HPDE6-E6E7 (cell line): ENCODE results near the gene NARS2.
A peak's percentile ranks its signal among the peaks of the same experiment; 100 is the strongest.
"Not testable (repeated sequence)": the region's sequence is repeated elsewhere in the genome, so short reads cannot be mapped to it uniquely, and the experiment has no call there.

Experiments used
- DNase-seq: peaks from one replicate; pipeline ENCODE4 v3.0.0; 2011; ENCODE audit warnings: missing footprints; ENCODE audit errors: extremely low spot score

The NARS2 gene, protein sequence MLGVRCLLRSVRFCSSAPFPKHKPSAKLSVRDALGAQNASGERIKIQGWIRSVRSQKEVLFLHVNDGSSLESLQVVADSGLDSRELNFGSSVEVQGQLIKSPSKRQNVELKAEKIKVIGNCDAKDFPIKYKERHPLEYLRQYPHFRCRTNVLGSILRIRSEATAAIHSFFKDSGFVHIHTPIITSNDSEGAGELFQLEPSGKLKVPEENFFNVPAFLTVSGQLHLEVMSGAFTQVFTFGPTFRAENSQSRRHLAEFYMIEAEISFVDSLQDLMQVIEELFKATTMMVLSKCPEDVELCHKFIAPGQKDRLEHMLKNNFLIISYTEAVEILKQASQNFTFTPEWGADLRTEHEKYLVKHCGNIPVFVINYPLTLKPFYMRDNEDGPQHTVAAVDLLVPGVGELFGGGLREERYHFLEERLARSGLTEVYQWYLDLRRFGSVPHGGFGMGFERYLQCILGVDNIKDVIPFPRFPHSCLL

DNA sequence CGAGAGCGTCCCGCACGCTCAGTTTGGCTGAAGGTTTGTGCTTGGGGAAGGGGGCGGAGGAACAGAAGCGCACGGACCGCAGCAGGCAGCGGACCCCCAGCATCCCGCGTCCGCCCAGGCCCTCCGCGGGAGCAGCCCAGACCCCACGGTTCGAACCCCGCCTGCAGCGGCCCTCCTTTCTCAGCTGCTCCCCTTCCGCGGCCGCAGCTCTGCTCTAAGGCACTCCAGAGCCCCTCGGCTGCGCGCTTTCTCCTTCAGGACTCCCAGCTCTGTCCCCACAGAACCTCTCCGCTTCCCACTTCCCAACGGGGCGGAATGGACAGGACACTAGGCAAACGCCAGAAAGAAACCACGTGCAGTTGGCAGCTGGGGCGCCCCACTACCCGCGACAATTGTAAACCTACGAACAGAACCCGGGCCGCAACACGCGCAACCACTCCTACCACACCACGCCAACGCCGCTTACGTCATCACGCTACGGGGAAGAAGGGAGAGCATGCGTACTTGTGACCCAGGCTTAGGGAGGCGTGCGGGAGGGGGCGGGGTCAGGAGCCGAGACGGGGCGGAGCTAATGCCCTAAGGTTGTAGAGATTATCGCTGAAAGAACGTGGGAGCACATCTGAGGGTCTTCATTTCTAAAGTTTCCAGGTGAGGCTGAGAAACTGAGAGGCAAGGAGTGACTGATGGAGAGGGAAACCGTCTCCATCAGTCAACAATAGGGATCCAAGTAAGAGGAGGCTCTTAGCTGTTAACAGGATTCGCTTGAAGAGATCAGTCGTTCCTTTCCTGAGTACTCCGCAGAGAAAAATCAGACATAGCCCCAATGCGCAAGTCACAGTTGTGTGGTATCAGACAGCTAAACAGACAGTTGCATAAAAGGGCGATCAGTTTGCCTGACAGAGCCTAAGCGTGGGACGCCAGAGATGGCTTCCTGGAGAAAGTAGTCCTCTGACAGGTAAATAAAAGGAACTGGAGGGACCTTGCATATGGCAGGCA is at the start of gene NARS2:
Gene NARS2, minus strand, starts transcription at position 479 of the 996 bp plus-strand sequence. Its CDS starts 376 bp downstream, at position 103.
- DNase-seq = peak; percentile 98

DNA sequence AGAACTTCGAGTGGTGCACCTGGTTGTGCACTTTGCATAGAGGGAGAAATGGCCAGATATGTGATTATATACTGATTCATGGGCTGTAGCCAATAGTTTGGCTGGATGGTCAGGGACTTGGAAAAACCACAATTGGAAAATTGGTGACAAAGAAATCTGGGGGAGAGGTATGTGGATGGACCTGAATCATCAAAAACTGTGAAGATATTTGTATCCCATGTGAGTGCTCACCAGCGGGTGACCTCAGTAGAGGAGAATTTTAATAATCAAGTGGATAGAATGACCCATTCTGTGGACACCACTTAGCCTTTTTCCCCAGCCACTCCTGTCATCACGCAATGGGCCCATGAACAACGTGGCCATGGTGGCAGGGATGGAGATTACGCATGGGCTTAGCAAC is 48.0 kb upstream of the NARS2 start:
- no peak for DNase-seq

DNA sequence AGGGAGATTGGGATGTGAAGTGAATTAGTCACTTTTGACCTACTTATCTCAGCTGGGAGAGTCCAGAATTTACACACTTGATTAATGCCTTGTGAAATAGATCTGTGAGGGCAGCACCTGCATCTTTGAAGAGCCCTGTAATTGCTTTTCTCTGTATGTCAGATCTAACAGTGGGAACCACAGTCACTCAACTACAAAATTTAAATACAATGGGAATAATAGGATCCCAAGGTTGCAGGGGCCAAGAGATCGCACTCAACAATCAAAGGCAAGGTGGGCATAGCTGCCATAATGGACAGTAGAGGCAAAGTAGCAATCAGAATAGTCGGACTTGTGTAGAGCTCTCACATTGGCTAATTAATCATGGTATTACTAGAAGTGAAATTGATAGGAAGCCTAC is 45.5 kb upstream of the NARS2 start:
- DNase-seq = no peak

DNA sequence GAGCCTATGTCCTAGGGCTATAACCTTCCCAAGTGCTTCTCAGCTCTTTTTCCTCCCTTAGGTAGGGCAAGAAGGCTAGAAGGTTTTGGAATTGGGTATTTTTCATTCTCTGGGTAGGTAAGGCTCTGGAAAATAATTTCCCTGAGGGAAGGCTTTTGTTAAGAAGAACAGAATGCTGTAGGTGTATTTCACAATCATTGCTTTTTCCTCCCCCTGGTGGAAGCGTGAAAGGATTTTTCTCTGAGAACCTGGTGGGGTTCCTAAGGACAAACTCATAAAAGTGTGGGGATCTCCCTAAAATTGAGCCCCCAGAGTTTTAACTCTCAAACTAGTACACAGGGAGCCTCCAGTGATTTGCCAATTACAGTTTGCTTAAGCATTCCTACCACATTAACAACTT is 41.1 kb upstream of the NARS2 start:
- DNase-seq = no peak

DNA sequence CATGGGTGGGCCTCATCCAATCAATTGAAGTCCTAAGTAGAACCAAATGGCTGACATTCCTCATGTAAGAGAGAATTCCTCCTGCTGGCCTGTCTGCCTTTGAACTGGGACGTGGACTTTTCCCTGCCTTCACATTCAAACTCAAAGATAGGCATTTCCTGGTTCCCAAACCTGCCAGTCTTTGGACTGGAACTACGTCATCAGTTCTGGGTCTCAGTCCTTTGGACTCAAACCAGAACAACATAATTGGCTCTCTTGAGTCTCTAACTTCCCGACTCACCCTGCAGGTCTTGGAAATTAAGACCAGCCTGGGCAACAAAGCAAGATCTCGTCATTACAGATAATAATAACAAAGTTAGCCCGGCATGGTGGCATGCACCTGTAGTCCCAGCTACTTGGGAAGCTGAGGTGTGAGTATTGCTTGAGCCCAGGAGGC is 38.7 kb upstream of the NARS2 start:
- no peak for DNase-seq

DNA sequence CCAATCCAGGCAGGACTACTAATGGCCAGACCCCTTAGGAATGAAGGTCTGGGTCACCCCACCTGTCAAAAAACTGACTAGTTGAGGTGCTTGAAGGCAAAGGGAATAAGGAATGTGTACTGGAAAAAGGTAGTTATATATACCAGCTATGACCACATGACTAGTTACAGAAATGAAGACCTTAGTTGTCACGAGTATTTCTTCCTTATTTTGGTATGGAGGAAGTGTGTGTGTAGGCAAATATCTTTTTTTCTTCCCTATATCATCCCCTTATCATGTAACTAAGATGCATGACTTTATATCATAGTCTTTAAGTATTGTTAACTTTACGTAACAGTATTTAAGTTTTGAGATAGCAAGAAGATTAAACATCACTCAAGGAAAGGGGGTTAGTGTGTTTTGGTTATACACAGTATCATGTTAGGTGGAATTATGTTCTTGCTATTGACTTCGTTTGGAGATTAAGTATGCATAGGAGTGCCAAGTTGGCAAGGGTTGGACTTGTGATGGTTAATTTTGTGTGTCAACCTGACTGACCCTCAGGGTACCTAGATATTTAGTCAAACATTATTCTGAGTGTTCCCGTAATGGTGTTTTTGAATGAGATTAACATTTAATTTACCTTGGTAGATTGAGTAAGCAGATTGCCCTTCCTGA is 38.2 kb upstream of the NARS2 start:
- no peak for DNase-seq

DNA sequence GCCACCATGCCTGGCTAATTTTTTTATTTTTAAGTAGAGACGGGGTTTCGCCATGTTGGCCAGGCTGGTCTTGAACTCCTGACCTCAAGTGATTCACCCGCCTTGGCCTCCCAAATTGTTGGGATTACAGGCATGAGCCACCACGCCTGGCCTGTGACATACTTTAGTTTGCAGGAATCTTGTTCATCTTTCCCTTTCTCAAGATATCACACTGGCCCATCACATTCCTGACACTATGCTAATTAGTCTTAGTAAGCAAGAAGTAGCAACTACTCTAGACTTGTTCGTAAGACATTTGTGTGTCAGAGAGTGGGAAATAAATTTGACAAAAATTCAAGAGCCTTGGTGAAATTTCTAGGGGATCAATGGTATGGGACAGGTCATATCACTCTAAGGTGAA is 34.7 kb upstream of the NARS2 start:
- DNase-seq = not testable (repeated sequence)

DNA sequence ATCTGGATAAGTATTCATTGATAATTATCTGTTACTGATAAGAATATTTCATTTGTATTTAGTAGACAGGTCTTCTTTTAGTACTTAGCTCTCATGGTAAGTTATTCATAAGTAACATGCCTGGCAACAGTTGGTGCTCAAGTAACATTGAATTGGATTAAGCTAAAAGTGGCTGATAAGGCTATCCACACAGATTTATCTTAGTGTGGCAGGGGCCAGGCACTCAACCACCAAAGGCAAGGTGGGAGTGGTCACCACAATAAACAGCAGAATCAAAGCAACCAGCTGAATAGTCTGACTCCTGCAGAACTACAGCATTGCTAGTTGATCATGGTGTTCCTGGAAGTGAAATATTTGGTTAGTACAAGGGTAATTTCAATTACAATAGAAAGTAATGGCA is 33.0 kb upstream of the NARS2 start:
- no peak for DNase-seq

DNA sequence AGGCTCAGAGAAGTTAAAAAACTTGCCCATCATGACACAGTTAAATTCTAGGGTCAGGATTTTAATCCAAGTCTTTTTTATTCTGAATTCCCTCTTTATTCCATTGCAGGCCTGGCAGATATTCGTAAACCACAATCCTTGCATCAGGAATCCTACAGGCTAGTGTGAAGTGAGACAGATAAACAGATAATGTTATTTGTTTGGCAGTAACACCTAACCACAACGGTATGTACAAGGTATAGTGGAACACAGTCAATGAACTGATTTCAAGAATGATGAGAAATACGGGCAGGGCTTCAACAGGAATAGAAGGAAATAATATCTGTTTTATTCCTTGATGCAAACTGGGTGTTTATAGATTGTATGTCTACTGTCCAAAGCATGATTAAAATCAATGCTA is 32.0 kb upstream of the NARS2 start:
- no peak for DNase-seq

DNA sequence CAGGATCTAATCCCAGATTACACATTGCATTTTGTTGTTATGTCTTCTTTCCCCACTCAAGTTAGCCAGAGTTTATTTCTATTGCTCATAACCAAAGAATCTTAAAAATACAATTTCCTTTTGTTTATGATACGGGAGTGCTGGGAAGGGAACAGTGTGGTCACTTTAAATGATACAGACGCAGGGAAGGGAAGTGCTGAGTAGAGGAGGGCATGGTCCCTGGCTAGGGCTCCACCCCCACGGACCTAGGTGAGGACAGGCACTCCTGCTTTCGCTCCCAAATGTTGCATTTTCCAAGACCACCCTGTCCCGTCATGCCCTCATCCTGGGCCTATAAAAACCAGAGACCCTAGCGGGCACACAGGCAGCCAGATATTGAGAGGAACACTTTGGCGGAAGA is 30.6 kb upstream of the NARS2 start:
- no peak for DNase-seq

DNA sequence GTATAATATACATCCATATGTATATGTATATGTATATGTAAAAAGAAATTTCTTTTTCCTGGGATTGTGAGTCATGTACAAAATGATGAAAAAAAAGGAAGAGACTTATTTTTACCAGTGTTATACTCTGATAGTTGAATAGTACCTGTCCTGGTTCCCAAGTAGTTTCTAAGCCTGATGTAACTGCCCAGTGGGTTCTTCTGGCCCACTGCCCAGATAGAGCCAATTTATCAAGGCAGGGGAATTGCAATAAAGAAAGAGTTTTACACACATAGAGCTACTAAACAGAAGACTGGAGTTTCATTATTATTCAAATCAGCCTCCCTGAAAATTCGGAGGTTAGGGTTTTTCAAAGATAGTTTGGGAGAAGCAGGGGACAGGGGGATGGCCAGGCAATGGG is 29.1 kb upstream of the NARS2 start:
- DNase-seq = no peak

DNA sequence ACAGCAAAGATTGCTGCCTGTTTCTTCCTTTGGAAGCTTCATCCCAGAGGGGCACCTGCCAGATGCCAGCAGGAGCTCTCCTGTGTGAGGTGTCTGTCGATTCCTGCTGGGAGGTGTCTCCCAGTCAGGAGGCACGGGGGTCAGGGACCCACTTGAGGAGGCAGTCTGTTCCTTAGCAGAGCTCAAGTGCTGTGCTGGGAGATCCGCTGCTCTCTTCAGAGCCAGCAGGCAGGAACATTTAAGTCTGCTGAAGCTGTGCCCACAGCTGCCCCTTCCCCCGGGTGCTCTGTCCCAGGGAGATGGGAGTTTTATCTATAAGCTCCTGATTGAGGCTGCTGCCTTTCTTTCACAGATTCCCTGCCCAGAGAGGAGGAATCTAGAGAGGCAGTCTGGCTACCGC is 28.1 kb upstream of the NARS2 start:
- not testable (repeated sequence) for DNase-seq

DNA sequence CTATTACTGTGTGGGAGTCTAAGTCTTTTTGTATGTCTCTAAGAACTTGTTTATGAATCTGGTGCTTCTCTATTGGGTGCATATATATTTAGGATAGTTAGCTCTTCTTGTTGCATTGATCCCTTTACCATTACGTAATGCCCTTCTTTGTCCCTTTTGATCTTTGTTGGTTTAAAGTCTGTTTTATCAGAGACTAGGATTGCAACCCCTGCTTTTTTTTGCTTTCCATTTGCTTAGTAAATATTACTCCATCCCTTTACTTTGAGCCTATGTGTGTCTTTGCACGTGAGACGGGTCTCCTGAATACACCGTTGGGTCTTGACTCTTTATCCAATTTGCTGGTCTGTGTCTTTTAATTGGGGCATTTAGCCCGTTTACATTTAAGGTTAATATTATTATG is 26.4 kb upstream of the NARS2 start:
- DNase-seq = not testable (repeated sequence)

DNA sequence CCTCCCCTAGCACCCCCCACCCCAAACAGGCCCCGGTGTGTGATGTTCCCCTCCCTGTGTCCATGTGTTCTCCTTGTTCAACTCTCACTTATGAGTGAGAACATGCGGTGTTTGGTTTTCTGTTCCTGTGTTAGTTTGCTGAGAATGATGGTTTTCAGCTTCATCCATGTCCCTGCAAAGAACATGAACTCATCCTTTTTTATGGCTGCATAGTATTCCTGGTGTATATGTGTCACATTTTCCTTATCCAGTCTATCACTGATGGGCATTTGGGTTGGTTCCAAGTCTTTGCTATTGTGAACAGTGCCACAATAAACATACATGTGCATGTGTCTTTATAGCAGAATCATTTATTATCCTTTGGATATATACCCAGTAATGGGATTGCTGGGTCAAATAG is 22.9 kb upstream of the NARS2 start:
- DNase-seq = not testable (repeated sequence)

DNA sequence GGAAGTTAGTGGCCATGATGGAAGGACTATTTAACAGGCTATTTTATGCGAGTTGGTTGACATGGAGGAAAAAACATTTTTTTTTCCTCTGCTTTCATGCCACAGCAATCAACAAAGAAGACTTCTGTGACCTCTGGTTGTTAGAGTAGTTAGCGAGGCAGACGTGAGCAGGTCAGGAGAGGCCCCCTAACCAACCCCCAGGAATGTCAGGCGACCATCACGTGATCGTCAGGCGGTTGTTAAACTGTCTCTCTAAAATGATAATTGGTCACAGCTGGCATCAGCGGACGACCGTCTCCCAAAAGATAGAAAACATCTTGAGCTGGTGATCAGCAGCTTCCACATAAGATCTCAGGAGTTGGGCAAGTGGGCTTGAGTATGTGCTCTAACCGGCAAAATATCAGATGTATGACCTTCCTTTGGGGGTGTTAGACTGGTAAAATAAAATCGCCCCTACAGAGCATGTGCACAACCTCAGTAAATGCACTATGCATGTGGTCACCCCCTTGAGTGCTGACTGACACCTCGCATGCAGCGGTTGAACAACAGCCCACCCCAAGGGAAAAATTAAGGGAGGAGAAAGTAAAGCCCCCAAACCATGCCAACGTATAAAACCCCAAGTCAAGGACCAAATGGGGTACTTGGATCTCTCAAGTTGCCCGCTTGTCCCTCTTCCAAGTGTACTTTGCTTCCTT is 20.9 kb upstream of the NARS2 start:
- DNase-seq = no peak

DNA sequence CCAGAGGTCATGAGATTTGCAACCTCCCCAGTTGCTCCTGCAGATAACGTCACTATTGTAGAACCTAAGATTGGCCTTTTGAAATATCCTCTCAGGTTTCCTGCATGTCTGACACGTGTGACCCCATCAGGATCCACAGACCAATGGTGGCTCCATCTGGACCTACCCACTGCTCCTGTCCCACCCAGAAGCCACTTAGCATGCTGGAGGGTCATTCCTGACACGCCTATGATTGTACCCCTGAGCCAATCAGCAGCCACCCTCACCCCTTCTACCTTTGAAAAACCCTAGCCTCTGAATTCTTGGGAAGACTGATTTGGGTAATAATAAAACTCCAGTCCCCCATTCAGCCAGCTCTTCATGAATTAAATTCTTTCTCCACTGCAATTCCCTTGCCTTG is 20.1 kb upstream of the NARS2 start:
- DNase-seq = no peak

DNA sequence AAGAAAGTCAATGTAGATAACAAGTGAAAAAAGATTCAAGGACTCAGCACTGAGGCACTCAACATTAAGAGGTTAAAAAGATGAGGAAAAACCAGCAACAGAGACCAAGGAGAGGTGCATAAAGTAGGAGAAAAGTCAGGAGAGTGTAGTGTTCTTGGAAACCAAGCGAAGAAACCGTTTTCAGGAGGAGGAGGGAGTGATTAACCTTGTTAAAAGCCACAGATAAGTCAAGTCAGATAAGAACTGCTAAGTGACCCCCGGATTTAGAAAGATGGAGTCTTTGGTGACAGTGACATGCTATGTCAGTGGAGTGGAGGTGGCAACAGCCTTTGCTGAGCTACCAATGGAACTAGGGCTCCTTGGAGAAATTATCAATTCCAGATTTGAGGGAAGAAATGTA is 13.9 kb upstream of the NARS2 start:
- no peak for DNase-seq

DNA sequence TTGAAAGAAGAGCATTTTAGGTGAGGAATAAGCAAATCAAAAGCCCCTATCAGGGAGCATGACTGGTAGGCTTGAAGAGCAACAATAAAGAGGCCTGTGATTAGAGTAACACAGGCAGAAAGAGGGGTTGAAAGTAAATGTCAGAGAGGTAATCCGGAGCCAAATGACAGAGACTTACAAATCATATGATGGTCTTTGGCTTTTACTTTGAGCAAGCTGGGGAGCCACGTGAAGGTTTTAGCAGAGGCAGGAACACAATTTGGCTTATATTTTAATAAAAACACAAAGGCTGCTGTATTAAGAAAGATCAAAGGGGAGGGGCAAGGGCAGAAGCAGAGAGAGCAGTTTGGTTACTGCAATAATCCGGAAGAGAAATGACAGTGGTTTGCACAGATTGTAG is 12.8 kb upstream of the NARS2 start:
- no peak for DNase-seq

DNA sequence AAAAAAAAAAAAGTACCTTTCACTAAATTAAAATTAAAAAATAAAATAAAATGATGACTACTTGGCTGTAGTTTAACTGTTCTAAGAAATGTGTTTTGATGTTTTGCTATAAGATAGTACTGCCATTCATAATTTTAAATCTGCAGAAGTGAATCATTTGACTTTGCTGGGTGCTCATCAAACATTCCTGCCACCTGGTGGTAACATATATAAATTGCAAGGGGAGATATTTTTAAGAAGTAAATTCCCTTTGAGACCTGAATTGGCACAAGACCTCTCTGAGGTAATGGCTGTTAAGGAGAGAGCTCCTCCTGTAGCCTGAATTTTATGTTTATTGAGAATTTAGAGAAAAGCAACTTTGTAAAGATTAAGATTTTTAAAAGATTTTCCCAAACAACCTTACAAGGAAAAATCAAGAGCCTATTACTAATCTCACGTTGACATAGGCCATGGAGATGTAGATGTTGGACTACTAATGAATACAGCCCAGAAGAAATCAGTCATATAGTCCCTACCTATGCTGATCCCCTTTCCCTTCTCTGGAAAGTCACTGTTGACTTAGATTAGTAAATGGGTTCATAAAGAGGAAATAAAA is 11.9 kb upstream of the NARS2 start:
- DNase-seq = no peak

DNA sequence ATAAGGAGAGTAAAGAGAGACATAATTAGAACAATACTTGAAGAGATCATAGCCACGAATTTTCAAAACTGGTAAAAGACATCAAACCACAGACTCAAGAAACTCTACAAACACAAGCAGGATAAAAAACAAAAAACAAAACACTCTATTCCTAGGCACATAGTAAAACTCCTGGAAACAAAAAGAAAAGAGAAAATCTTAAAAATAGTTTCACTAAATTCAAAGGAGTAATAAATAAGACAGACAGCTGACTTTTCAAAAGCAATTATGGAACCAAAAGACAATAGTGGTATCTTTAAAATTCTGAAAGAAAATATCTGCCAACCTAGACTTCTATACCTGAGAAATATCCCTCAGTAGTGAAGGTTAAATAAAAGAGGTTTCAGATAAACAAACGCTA is 9.2 kb upstream of the NARS2 start:
- no peak for DNase-seq

DNA sequence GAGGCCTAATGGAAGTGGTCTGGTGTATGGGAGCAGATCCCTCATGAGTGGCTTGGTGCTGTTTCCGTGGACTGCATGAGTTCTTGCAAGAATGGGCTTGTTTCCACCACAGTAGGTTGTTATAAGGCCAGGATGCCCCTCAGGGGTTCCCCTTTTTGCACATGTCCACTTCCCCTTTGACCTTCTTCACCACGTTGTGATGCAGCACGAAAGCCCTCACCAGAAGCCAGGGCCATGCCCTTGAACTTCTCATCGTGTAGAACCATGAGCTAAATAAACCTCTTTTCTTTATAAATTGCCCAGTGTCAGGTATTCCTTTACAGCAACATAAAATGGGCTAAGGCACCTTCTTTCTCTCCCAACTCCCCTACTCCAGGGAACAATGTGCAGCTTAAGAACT is 2.8 kb upstream of the NARS2 start:
- no peak for DNase-seq
